ENCODE measurements around the gene SGF29. TPM values are rescaled to one million over a fixed set of nuclear protein-coding genes. Genes with fewer than 3 reads are reported as not detected.
"Not testable (repeated sequence)": the region's sequence is repeated elsewhere in the genome, so short reads cannot be mapped to it uniquely, and the experiment has no call there.

The SGF29 gene
- total RNA-seq, 1 donor from 2014 or later, result 40.6 TPM

- Histone ChIP-seq H3K27me3 (ENCODE audit: low read depth) (no peaks in the 10 kb centered on the region), H3K9me3 (no peaks in the 10 kb centered on the region), H3K4me3 (peak overlapping the region; percentile 47), H3K27ac (peak overlapping the region; percentile 79), H3K36me3 (peaks cover 17% of the 10 kb centered on the region), H3K4me1 (peaks cover 21% of the 10 kb centered on the region)
- TF ChIP-seq CTCF (IDR thresholded peaks at IDR 0.05), result no peak
- intact Hi-C loops (cut with DNase I), result no loop called here
- DNase-seq, result no peak
- ATAC-seq, result no peak
Observed at GRCh38 chr16:28596115-28596630, 42.5 kb downstream of the SGF29 start.

- intact Hi-C loops (cut with DNase I), result no loop called here
- Histone ChIP-seq H3K9me3 (no peaks in the 10 kb centered on the region), H3K27ac (peak within 1 kb of the TSS; percentile 79), H3K36me3 (peaks cover 8% of the 10 kb centered on the region), H3K4me3 (peak within 1 kb of the TSS; percentile 47), H3K4me1 (peaks cover 21% of the 10 kb centered on the region), H3K27me3 (ENCODE audit: low read depth) (no peaks in the 10 kb centered on the region)
- peak; percentile 86 to 90 for ATAC-seq
- TF ChIP-seq CTCF (IDR thresholded peaks at IDR 0.05), result no peak
- peak; percentile 87 for DNase-seq
Observed at GRCh38 chr16:28596840-28597691, 43.3 kb downstream of the SGF29 start, which contains the start of gene SULT1A2. Gene SULT1A2, minus strand, starts transcription at chr16:28597050. Its CDS starts 1,120 bp downstream, at chr16:28595930.

GRCh38 chr16:28597692-28598261 is 44.1 kb downstream of the SGF29 start:
- H3K27ac ChIP-seq, result peak overlapping the region; percentile 79
- peaks cover 21% of the 10 kb centered on the region for H3K4me1 ChIP-seq
- H3K4me3 ChIP-seq, result no peak overlapping the region
- intact Hi-C loops (cut with DNase I), result no loop called here
- TF ChIP-seq CTCF (IDR thresholded peaks at IDR 0.05), result peak; percentile 21
- peak; percentile 29 to 74 for ATAC-seq
- no peaks in the 10 kb centered on the region for H3K9me3 ChIP-seq
- DNase-seq, result peak; percentile 78
- peaks cover under 1% of the 10 kb centered on the region for H3K36me3 ChIP-seq
- no peaks in the 10 kb centered on the region for H3K27me3 ChIP-seq (ENCODE audit: low read depth)

- peak; percentile 72 for ATAC-seq
- intact Hi-C loops (cut with DNase I); H3K9me3 ChIP-seq; DNase-seq; H3K27ac ChIP-seq; H3K4me3 ChIP-seq; H3K36me3 ChIP-seq; H3K27me3 ChIP-seq (ENCODE audit: low read depth): not testable (repeated sequence)
- H3K4me1 ChIP-seq, result peaks cover 21% of the 10 kb centered on the region
Observed at GRCh38 chr16:28599377-28600285, 45.9 kb downstream of the SGF29 start.

DNA sequence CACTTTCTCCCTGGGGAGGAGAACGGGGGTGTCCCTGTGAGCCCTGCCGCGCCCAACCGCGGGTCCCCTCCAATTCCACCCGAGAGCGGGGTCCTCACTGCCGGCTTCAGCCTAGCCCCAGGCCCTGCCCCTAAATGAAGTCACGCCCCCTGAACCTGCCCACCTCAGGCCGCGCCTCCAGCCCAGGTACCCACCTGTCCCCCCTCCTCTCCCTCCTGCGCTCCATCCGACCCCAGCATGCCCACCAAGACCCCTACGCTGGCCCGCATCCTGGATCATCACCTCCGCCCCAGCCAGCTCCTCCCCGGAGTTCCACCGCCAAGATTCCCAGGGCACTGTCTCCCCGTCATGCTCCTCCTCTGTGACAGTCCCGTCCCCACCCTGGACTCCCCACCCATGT is 47.2 kb downstream of the SGF29 start:
- peaks cover 18% of the 10 kb centered on the region for H3K4me1 ChIP-seq
- H3K36me3 ChIP-seq; H3K9me3 ChIP-seq; intact Hi-C loops (cut with DNase I); H3K4me3 ChIP-seq; H3K27ac ChIP-seq; H3K27me3 ChIP-seq (ENCODE audit: low read depth); ATAC-seq: not testable (repeated sequence)
- DNase-seq, result peak; percentile 1

GRCh38 chr16:28601589-28601988 is 47.9 kb downstream of the SGF29 start:
- H3K36me3 ChIP-seq; H3K27ac ChIP-seq; H3K9me3 ChIP-seq; H3K4me3 ChIP-seq; ATAC-seq; intact Hi-C loops (cut with DNase I); H3K27me3 ChIP-seq (ENCODE audit: low read depth): not testable (repeated sequence)
- peak; percentile 22 for DNase-seq
- H3K4me1 ChIP-seq, result peaks cover 12% of the 10 kb centered on the region

DNA sequence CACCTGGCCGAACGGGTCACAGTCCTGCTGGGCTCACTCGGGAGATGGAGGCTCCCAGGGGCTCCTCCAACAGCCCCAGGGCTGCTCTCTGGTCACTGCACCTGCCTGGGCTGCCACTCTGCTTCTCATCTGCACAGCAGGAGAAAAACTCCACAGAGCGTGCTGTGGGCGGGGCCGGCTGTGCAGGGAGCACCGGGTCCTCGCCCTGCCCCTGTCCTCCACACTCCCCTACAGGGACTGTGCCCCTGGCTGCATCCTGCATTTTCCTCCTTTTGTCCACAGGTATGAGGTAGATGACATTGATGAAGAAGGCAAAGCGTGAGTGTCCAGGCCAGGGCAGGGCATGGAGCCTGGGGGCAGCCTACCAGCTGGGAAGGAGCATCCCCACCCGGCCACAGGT is 48.3 kb downstream of the SGF29 start:
- H3K27me3 ChIP-seq (ENCODE audit: low read depth), result not testable (repeated sequence)

More for the DNA sequence above, 48.3 kb downstream of the SGF29 start:
- DNase-seq, result peak; percentile 10
- ATAC-seq; H3K27ac ChIP-seq; H3K9me3 ChIP-seq; intact Hi-C loops (cut with DNase I); H3K36me3 ChIP-seq; H3K4me3 ChIP-seq: not testable (repeated sequence)
- peaks cover 12% of the 10 kb centered on the region for H3K4me1 ChIP-seq
